K562 (cell line): Measurements from ENCODE around the gene TMEM208. TPM values are rescaled to one million over a fixed set of nuclear protein-coding genes. Genes with fewer than 3 reads are reported as not detected.

Source experiments
- FOXA3 ChIP-seq, 2 experiments: fragments of 450-650 bp in 1 of 2; sonication (generic) in 1 of 2; formaldehyde crosslinking; IDR thresholded peaks in 1 of 2; conservative IDR thresholded peaks in 1 of 2; 2 replicates each; pipeline versions ENCODE4 v1.4.0 to v1.8.0; 2020 to 2022; ENCODE audit warnings: mild to moderate bottlenecking in 2 of 2, missing genetic modification reagents in 1 of 2
- HNRNPL ChIP-seq: fragments of 200-400 bp; formaldehyde crosslinking; IDR thresholded peaks from 2 replicates; pipeline ENCODE4 v1.6.1; 2017; ENCODE audit warnings: low read depth, mild to moderate bottlenecking, low read length
- MYC ChIP-seq, 2 experiments: fragments of 250-450 bp in 1 of 2; sonication (Bioruptor Pico) in 1 of 2; IDR thresholded peaks; 2 replicates each; pipeline versions ENCODE4 v1.5.1 to v1.6.1; 2012 to 2021; ENCODE audit warnings: low read depth in 2 of 2, borderline replicate concordance in 1 of 2, improper control_type of control experiment in 1 of 2, low read length in 1 of 2, mild to moderate bottlenecking in 1 of 2, moderate library complexity in 1 of 2
- TEAD4 ChIP-seq, 2 experiments: sonication (generic) in 1 of 2; formaldehyde crosslinking in 1 of 2; IDR thresholded peaks; 2 replicates each; pipeline versions ENCODE4 v1.6.1 to v1.8.0; 2012 to 2022; ENCODE audit warnings: borderline replicate concordance in 1 of 2, inconsistent platforms in 1 of 2, low read length in 1 of 2, mild to moderate bottlenecking in 1 of 2, missing genetic modification reagents in 1 of 2
- ZBED1 ChIP-seq: IDR thresholded peaks from 2 replicates; pipeline ENCODE4 v1.6.1; 2014
- ZBTB1 ChIP-seq: sonication (generic); formaldehyde crosslinking; IDR thresholded peaks from 2 replicates; pipeline ENCODE4 v1.8.1; 2023; ENCODE audit warnings: missing genetic modification reagents, low read depth, mild to moderate bottlenecking, borderline replicate concordance
- ZC3H4 ChIP-seq: sonication (generic); formaldehyde crosslinking; IDR thresholded peaks from 2 replicates; pipeline ENCODE4 v1.9.0; 2021; ENCODE audit warnings: missing genetic modification reagents, borderline replicate concordance
- ZNF274 ChIP-seq: IDR thresholded peaks from 2 replicates; pipeline ENCODE4 v1.6.1; 2011; ENCODE audit warnings: low read depth, mild to moderate bottlenecking, low read length, moderate library complexity, borderline replicate concordance
- ZNF316 ChIP-seq: fragments of 450-650 bp; IDR thresholded peaks from 2 replicates; pipeline ENCODE4 v1.6.1; 2016
- polyA plus RNA-seq, 8 experiments: library from polyadenylated mRNA; depleted of rRNA in 4 of 8; stranded (reverse) in 5 of 8; unstranded in 3 of 8; fragments of >200 nt; fragmentation: Nextera tagmentation in 2 of 8; fragmentation: Illumina TruSeq in 1 of 8; extraction: Ambion mirVana in 2 of 8; extraction: Trizol in 1 of 8; gene quantifications; 2 replicates each; pipeline versions ENCODE4 v1.2.1 to v1.2.3, GENCODE V29; 2011 to 2014; ENCODE audit warnings: inconsistent platforms in 1 of 8, missing spikeins in 1 of 8
- total RNA-seq, 7 experiments: library from RNA; depleted of rRNA in 6 of 7; stranded (reverse); fragments of >200 nt in 6 of 7; fragmentation: Illumina TruSeq in 2 of 7; extraction: Trizol in 2 of 7; gene quantifications; 2 replicates each; pipeline versions ENCODE4 v1.2.1 to v1.2.3, GENCODE V29; 2011 to 2021; ENCODE audit warnings: low replicate concordance in 1 of 7
- TF ChIP-seq, protein P1 (sequence below): sonication (generic); formaldehyde crosslinking; IDR thresholded peaks from 2 replicates; pipeline ENCODE4 v1.5.0; 2020; ENCODE audit warnings: missing genetic modification reagents

TMEM208 gene
- total and polyA plus RNA-seq, 9 of the 15 experiments (the other 6 are each of a cell fraction or from before 2014, with no cell fraction given), result 31.8 to 239 (median 54.3) TPM

DNA sequence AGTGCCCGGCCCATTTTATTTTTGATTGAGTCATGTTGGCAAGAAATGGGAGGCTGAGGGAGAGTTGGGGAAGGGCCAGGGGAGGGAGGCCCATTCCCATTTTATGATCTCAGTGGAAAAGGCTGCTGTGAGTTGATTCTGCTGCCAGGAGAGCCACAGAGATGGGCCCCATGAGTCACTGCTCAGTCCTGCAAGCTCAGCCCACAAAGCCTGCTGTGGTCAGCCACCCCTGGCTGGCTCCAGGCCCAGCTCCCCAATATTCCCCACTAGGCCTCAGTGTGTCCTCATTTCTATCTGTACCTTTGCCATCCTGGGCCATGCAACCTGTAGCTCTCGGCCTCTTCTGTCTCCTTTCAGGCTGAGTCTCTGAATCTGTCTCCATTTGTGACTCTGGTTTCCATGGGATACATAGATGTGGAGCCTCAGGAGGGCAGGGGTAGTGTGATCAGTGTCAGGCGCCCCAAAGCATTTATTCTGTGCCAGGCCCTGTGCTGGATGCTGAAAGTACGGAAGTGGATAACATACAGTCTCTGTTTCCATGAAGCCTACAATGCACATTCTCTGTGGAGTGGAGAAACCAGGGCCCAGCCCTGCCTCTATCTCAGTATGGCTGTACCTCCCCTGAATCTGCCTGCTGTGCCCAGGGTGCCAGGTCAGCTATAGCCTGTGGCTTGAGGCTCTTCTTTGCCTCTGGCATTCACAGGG, 50.5 kb downstream of the TMEM208 start (continued):
- TF ChIP-seq FOXA3 (CRISPR knock-in tag; conservative IDR thresholded peaks at IDR 0.05 in 1 of 2, IDR thresholded peaks at IDR 0.05 in 1 of 2), result peak in 1 of 2 experiments; percentile 13; a peak in 1 of 4 replicates
- TF ChIP-seq TEAD4 (IDR thresholded peaks at IDR 0.05; ENCODE audit: low read length), result no peak
- no peak for TF ChIP-seq TEAD4 (CRISPR knock-in tag; IDR thresholded peaks at IDR 0.05; ENCODE audit: borderline replicate concordance)
- TF ChIP-seq, protein P1, sequence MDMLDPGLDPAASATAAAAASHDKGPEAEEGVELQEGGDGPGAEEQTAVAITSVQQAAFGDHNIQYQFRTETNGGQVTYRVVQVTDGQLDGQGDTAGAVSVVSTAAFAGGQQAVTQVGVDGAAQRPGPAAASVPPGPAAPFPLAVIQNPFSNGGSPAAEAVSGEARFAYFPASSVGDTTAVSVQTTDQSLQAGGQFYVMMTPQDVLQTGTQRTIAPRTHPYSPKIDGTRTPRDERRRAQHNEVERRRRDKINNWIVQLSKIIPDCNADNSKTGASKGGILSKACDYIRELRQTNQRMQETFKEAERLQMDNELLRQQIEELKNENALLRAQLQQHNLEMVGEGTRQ (CRISPR knock-in tag), result no peak
- no peak for TF ChIP-seq ZNF274
- TF ChIP-seq MYC (IDR thresholded peaks at IDR 0.05; ENCODE audit: low read depth, low read length), result no peak
- no peak for TF ChIP-seq MYC (CRISPR knock-in tag; IDR thresholded peaks at IDR 0.05; ENCODE audit: borderline replicate concordance, low read depth)
- no peak for TF ChIP-seq ZNF316
- no peak for TF ChIP-seq HNRNPL
- TF ChIP-seq ZC3H4 (CRISPR knock-in tag), result 0 out of 2 replicates have a peak, but pooled peaks have one; percentile 51
- no peak for TF ChIP-seq ZBED1
- no peak for TF ChIP-seq ZBTB1
